ENCODE data around the gene RPL15. TPM values are rescaled to one million over a fixed set of nuclear protein-coding genes. Genes with fewer than 3 reads are reported as not detected.
A peak's percentile ranks its signal among the peaks of the same experiment; 100 is the strongest.

RPL15 gene
- total and polyA plus RNA-seq, 2 experiments from 2014 or later = 1,318 to 3,305 TPM

GRCh38 chr3:23885210-23885609, 31.7 kb upstream of the RPL15 start:
- Histone ChIP-seq H3K4me1 (ENCODE audit: insufficient read depth) (no peaks in the 10 kb centered on the region), H3K4me2 (no peak overlapping the region), H3K9me3 (ENCODE audit: low read depth) (no peaks in the 10 kb centered on the region), H3K36me3 (replicated peaks; ENCODE audit: insufficient read depth, low read depth) (no peaks in the 10 kb centered on the region), H2AFZ (no peak overlapping the region), H3K4me3 (no peak overlapping the region), H3K27me3 (no peaks in the 10 kb centered on the region), H3K79me2 (peaks cover 59% of the 10 kb centered on the region), H3K9me2 (replicated peaks; ENCODE audit: insufficient read depth) (no peaks in the 10 kb centered on the region), H3K27ac (no peak overlapping the region), H4K20me1 (ENCODE audit: insufficient read depth, poor library complexity, severe bottlenecking) (peaks cover 19% of the 10 kb centered on the region)
- TF ChIP-seq, protein P1, sequence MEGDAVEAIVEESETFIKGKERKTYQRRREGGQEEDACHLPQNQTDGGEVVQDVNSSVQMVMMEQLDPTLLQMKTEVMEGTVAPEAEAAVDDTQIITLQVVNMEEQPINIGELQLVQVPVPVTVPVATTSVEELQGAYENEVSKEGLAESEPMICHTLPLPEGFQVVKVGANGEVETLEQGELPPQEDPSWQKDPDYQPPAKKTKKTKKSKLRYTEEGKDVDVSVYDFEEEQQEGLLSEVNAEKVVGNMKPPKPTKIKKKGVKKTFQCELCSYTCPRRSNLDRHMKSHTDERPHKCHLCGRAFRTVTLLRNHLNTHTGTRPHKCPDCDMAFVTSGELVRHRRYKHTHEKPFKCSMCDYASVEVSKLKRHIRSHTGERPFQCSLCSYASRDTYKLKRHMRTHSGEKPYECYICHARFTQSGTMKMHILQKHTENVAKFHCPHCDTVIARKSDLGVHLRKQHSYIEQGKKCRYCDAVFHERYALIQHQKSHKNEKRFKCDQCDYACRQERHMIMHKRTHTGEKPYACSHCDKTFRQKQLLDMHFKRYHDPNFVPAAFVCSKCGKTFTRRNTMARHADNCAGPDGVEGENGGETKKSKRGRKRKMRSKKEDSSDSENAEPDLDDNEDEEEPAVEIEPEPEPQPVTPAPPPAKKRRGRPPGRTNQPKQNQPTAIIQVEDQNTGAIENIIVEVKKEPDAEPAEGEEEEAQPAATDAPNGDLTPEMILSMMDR (IDR thresholded peaks at IDR 0.05; ENCODE audit: poor library complexity) = no peak
- TF ChIP-seq EZH2phosphoT487 (IDR thresholded peaks at IDR 0.05; ENCODE audit: low read depth, severe bottlenecking, unreplicated experiment) (no peak), EZH2 (IDR thresholded peaks at IDR 0.05; ENCODE audit: borderline replicate concordance) (no peak)
- WGBS (ENCODE audit: low lambda C conversion rate, missing lambda C conversion rate) = 94% methylated on average over 6 of the region's 6 CpGs
- no peak for DNase-seq (ENCODE audit: low spot score)

GRCh38 chr3:23886311-23886710, 30.6 kb upstream of the RPL15 start:
- H3K36me3 ChIP-seq (replicated peaks; ENCODE audit: insufficient read depth, low read depth) = no peaks in the 10 kb centered on the region
- H3K4me2 ChIP-seq = no peak overlapping the region
- H3K9me3 ChIP-seq (ENCODE audit: low read depth) = no peaks in the 10 kb centered on the region
- WGBS (ENCODE audit: low lambda C conversion rate, missing lambda C conversion rate) = 100% methylated on average over 3 of the region's 3 CpGs
- no peak overlapping the region for H2AFZ ChIP-seq
- TF ChIP-seq EZH2 (IDR thresholded peaks at IDR 0.05; ENCODE audit: borderline replicate concordance) (no peak), EZH2phosphoT487 (IDR thresholded peaks at IDR 0.05; ENCODE audit: low read depth, severe bottlenecking, unreplicated experiment) (no peak)
- TF ChIP-seq, protein P1 (IDR thresholded peaks at IDR 0.05; ENCODE audit: poor library complexity) = no peak
- H3K79me2 ChIP-seq = peaks cover 51% of the 10 kb centered on the region
- DNase-seq (ENCODE audit: low spot score) = no peak
- H4K20me1 ChIP-seq (ENCODE audit: insufficient read depth, poor library complexity, severe bottlenecking) = peaks cover 19% of the 10 kb centered on the region
- H3K27ac ChIP-seq = no peak overlapping the region
- H3K4me1 ChIP-seq (ENCODE audit: insufficient read depth) = no peaks in the 10 kb centered on the region
- no peaks in the 10 kb centered on the region for H3K9me2 ChIP-seq (replicated peaks; ENCODE audit: insufficient read depth)
- H3K4me3 ChIP-seq = no peak overlapping the region
- H3K27me3 ChIP-seq = no peaks in the 10 kb centered on the region

GRCh38 chr3:23888617-23889228, 28.2 kb upstream of the RPL15 start:
- H3K36me3 ChIP-seq (replicated peaks; ENCODE audit: insufficient read depth, low read depth) = no peaks in the 10 kb centered on the region
- TF ChIP-seq, protein P1 (IDR thresholded peaks at IDR 0.05; ENCODE audit: poor library complexity) = peak; percentile 73
- TF ChIP-seq EZH2 (IDR thresholded peaks at IDR 0.05; ENCODE audit: borderline replicate concordance) = no peak
- H2AFZ ChIP-seq = no peak overlapping the region
- no peaks in the 10 kb centered on the region for H3K9me3 ChIP-seq (ENCODE audit: low read depth)
- H3K4me2 ChIP-seq = no peak overlapping the region
- peaks cover 41% of the 10 kb centered on the region for H3K79me2 ChIP-seq
- DNase-seq (ENCODE audit: low spot score) = peak; percentile 35
- peaks cover 19% of the 10 kb centered on the region for H4K20me1 ChIP-seq (ENCODE audit: insufficient read depth, poor library complexity, severe bottlenecking)
- no peaks in the 10 kb centered on the region for H3K9me2 ChIP-seq (replicated peaks; ENCODE audit: insufficient read depth)
- no peak overlapping the region for H3K4me3 ChIP-seq
- no peaks in the 10 kb centered on the region for H3K4me1 ChIP-seq (ENCODE audit: insufficient read depth)
- H3K27me3 ChIP-seq = no peaks in the 10 kb centered on the region
- H3K27ac ChIP-seq = no peak overlapping the region
- WGBS (ENCODE audit: low lambda C conversion rate, missing lambda C conversion rate) = 69% methylated on average over 3 of the region's 3 CpGs
